Skeletal muscle cell (primary cell): ENCODE data around the gene RAC3.

Source experiments
- DNase-seq: peaks from one replicate; pipeline ENCODE4 v3.0.0-alpha.2; 2010; ENCODE audit warnings: low read depth
- H3K4me3 ChIP-seq: 2 replicates; pipeline ENCODE4 v1.5.1; 2011; ENCODE audit warnings: low read depth, mild to moderate bottlenecking, control low read depth, low read length, moderate library complexity

The RAC3 gene

DNA sequence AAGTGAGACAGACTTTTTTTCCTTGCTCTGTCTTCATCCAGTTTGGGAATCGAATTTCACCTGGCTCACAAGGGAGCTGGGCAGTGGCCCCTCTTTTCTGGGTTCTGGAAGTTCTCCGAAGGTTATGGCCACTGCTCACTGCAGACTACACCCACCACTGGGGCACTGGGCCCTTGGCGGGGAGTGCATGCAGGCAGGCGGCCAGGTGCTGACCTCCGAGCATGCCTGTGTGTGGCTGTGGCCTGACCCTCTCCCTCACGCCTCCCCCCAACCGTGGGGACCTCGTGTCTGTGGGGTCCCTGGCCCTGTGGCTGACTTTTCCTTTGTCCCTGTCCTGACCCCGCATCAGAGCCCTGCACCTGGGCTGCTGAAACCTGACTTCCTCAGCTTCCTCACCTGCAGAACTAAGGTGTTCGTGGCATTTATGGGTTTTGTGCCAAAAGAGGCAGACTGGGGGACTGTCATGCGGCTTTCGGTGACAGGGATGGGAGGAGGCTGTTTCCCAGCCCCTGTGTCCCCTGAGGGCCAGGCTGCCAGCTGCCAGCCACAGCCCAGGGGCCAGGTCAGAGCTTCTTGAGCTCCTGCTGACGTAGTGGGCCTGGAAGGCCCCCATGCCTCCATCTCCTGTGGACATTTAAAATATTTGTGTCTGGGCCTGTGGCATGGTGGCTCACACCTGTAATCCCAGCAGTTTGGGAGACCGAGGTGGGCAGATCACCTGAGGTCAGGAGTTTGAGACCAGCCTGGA lies 32.6 kb upstream of the RAC3 start:
- DNase-seq = no peak
- H3K4me3 ChIP-seq = no peak overlapping the region

DNA sequence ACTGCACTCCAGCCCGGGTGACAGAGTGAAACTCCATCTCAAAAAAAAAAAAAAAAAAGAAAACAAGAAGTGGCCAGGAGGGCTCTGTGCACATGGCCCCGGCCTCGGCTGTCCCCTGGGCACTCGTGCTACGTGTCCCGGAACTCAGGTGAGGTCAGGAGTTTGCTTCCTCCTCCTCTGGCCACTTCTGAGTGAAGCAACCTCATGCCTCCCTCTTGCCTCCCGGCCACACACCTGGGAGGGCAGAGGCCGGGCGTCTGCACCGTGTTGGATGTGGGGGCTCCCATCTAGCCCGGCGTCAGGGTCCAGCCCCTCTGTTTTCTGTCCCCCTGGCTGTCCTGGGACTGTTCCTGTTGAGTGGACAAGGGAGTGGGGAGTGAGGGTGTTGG lies 31.9 kb upstream of the RAC3 start:
- no peak overlapping the region for H3K4me3 ChIP-seq
- DNase-seq = no peak

GRCh38 chr17:81999976-82000802 lies 31.3 kb upstream of the RAC3 start:
- no peak overlapping the region for H3K4me3 ChIP-seq
- DNase-seq = no peak

- no peak overlapping the region for H3K4me3 ChIP-seq
Measured at GRCh38 chr17:82000803-82001570, 30.5 kb upstream of the RAC3 start.

DNA sequence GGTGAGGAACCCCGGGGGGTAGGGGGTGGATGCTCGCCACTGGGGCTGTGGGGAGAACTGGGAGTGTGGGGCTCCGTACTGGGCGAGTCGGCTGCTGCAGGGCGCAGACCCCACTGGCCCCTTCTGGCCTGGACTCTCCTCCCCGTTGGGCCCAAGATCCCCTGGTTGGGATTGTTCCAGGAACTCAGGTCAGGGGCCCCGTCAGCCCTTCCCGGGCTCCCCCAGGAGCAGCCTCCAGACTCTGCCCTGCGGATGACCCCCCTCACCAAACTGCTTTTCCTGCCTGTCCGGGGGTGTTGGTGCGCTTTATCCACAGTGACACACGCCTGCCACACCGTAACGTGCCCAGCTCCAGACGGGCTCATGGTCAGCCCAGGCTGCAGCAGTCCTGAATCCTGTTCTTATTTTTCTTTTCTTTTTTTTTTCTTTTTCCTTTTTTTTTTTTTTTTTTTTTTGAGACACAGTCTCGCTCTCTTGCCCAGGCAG lies 29.9 kb upstream of the RAC3 start:
- no peak overlapping the region for H3K4me3 ChIP-seq
- DNase-seq = no peak

More at GRCh38 chr17:82000803-82001570, 30.5 kb upstream of the RAC3 start:
- no peak for DNase-seq

- DNase-seq = peak; percentile 83
- H3K4me3 ChIP-seq = no peak overlapping the region
Measured at GRCh38 chr17:82003411-82004381, 27.8 kb upstream of the RAC3 start.

- no peak overlapping the region for H3K4me3 ChIP-seq
- DNase-seq = no peak
Measured at GRCh38 chr17:82004517-82005455, 26.7 kb upstream of the RAC3 start.

GRCh38 chr17:82005701-82006348 lies 25.7 kb upstream of the RAC3 start:
- no peak for DNase-seq
- H3K4me3 ChIP-seq = no peak overlapping the region

- no peak for DNase-seq
- no peak overlapping the region for H3K4me3 ChIP-seq
Measured at GRCh38 chr17:82006468-82007227, 24.8 kb upstream of the RAC3 start.

DNA sequence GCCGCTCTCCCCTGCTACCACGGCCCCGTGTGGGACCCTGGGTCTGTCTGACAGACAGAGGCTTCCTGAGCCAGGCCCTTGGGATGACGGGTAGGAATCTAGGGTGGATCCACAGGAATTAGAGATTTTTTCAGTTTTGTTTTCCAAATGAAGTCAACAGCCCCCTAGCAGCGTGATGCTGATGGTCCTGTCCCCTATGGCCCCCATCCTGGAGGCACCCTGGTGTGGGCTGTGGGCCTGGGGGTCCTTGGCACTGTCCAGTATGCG lies 24.3 kb upstream of the RAC3 start:
- DNase-seq = no peak
- no peak overlapping the region for H3K4me3 ChIP-seq

GRCh38 chr17:82007495-82008257 lies 23.8 kb upstream of the RAC3 start:
- no peak overlapping the region for H3K4me3 ChIP-seq

DNA sequence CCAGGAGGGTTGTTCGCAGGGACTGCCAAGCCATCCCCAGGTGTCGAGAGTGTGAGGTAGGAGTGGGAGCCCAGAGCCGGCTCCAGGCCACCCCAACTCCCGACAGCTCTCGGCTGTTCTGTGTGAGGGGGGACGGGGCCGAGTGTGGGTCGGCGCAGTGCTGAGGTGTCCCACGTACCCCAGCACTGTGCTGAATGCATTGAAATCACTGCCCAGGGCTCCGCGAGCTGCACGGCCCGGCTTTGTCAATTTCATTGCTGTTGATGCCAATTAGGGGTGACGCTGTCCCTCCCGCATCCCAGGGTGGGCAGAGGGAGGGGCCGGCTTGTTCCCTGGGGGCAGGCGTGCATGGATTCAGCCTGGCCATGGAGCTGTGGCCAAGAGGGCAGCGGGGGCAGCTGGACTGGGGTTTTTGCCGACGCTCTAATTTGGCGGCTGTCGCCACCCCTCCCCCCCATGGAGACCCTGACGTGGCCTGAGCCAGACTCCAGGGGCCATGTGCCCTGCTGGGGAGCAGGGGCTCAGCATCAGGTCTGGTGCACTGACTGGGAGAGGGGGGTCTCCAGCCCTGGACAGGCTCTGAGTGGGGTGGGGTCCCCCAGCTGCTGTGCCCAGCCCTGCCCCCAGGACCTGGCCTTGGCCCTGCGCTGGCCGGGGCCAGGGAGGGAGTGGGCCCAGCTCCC lies 23.1 kb upstream of the RAC3 start:
- H3K4me3 ChIP-seq = no peak overlapping the region
- DNase-seq = no peak

More at GRCh38 chr17:82007495-82008257, 23.8 kb upstream of the RAC3 start:
- no peak for DNase-seq

GRCh38 chr17:82008941-82009405 lies 22.5 kb upstream of the RAC3 start:
- H3K4me3 ChIP-seq = no peak overlapping the region
- DNase-seq = no peak

- DNase-seq = no peak
- H3K4me3 ChIP-seq = no peak overlapping the region
Measured at GRCh38 chr17:82009413-82009812, 22.1 kb upstream of the RAC3 start.
